ENCODE results near the gene ACP1. TPM values are rescaled to one million over a fixed set of nuclear protein-coding genes. Genes with fewer than 3 reads are reported as not detected.
A peak's percentile ranks its signal among the peaks of the same experiment; 100 is the strongest.

ACP1 gene
- total and polyA plus RNA-seq, 5 donors from 2014 or later = 77.2 to 175 (median 166) TPM

DNA sequence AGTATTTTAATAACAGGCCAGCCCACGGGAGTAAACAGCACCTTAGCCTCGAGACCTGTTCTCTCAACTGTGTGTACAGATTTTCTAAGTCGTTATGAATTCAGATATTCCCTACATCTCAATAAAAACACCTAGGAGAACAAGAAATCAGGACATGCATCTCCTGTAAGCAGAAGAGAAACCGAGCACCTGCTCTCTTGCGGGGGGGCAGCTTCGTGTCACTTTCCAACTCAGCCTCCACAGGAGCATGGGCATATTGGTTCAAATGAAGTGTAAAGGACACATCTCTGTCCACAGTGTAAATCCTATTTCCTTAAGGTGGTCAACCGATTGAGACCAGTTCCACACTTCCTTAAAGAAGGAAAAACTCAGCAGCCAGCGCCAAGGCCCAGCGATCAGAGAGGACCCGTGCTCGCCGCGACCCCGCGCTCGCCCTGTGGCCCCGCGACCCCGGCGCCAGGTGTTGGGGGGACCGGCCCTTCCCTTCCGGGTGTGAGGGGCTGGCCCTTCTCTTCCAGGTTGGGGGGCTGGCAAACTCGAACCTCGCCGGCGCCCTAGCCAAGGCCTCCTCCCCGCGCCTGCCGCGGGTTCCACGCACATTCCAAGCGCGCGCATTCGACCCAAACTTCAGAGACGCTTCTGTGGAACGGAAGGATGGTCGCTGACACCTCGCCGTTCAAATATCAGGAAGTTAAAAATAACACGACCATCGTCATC lies 1.6 kb upstream of the ACP1 start:
- no peaks in the 10 kb centered on the region for H3K27me3 ChIP-seq (ENCODE audit: control insufficient read depth, insufficient read depth, low read length)
- H3K4me3 ChIP-seq (ENCODE audit: low read depth, low read length) = peak overlapping the region; percentile 69
- ATAC-seq (ENCODE audit: low read depth in 2 of 2) (no peak), DNase-seq (no peak)
- Mint-ChIP-seq H3K36me3 (peaks cover 7% of the 10 kb centered on the region), H3K4me3 (peak overlapping the region; percentile 92 to 95 (median 92)), H3K9me3 (peaks cover 0 to 7% (median 2%) of the 10 kb centered on the region in 7 donors), H3K27me3 (peaks cover 4% of the 10 kb centered on the region), H3K27ac (peak overlapping the region; percentile 71 to 89 (median 88)), H3K4me1 (peaks cover 11 to 56% (median 20%) of the 10 kb centered on the region in 4 donors)
- H3K4me1 ChIP-seq (ENCODE audit: control insufficient read depth, insufficient read depth, low read length, poor library complexity, severe bottlenecking) = peaks cover 35% of the 10 kb centered on the region
- no peaks in the 10 kb centered on the region for H3K9me3 ChIP-seq (ENCODE audit: control insufficient read depth in 2 of 2, low read length in 2 of 2)
- H3K27ac ChIP-seq (ENCODE audit: insufficient read depth, low read length, poor library complexity, severe bottlenecking) = peak overlapping the region; percentile 89
- H3K36me3 ChIP-seq (ENCODE audit: control insufficient read depth, insufficient read depth, low read length) = no peaks in the 10 kb centered on the region

DNA sequence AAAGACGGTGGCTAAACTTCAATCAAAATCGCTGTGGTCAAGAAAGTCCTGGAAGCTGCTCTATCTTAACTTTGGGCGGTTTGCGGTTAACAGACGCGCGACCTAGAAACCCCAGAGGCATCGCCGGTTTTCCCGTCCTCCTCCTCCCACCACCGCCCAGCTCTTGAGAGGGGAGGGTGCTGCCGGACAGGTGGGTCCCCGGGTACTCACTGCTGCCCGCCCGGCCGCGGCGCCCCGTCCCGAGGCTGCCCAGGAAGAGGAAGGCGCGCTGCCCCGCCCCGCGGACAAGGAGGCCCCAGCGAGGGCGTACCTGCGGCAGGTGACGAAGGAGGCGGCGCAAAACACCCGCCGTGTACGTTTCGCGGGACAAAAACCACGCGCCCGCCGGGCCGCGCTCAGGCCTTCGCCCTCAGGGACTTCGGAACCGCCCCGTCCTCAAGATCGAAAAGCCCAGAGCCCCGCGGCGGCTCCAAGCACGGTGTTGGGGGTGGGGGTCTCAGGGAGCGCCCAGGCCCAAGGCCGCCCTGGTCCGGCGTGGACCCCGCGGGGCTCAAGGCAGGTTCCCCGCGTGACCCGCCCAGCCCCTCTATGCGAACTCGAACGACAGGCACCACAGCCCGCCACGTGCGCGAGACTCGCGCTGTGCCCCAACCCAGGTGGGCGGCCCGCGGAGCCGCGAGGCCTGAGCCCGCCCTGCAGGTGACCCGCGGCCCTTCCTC lies 814 bp upstream of the ACP1 start, which contains the start of gene SH3YL1:
TSS of gene SH3YL1 (minus strand) at position 259 of the 719 bp plus-strand sequence. CDS start at position 211, 48 bp downstream.
- Histone ChIP-seq H3K27me3 (ENCODE audit: control insufficient read depth, insufficient read depth, low read length) (no peaks in the 10 kb centered on the region), H3K9me3 (ENCODE audit: control insufficient read depth in 2 of 2, low read length in 2 of 2) (no peaks in the 10 kb centered on the region), H3K27ac (ENCODE audit: insufficient read depth, low read length, poor library complexity, severe bottlenecking) (peak within 1 kb of the TSS; percentile 89), H3K4me3 (ENCODE audit: low read depth, low read length) (peak within 1 kb of the TSS; percentile 91), H3K36me3 (ENCODE audit: control insufficient read depth, insufficient read depth, low read length) (no peaks in the 10 kb centered on the region), H3K4me1 (ENCODE audit: control insufficient read depth, insufficient read depth, low read length, poor library complexity, severe bottlenecking) (peaks cover 39% of the 10 kb centered on the region)
- ATAC-seq (ENCODE audit: low read depth in 2 of 2) (peak; percentile 22 to 37), DNase-seq (peak; percentile 54 to 76 (median 69))
- Mint-ChIP-seq H3K4me3 (peak within 1 kb of the TSS; percentile 92 to 98 (median 94)), H3K36me3 (peaks cover 7% of the 10 kb centered on the region), H3K4me1 (peaks cover 18 to 62% (median 25%) of the 10 kb centered on the region in 4 donors), H3K27me3 (peaks cover 4% of the 10 kb centered on the region), H3K9me3 (peaks cover 0 to 3% (median 0%) of the 10 kb centered on the region in 7 donors), H3K27ac (peak within 1 kb of the TSS; percentile 93 to 98 (median 95))

GRCh38 chr2:268323-268722 lies 3.6 kb downstream of the ACP1 start:
- H3K4me1 Mint-ChIP-seq = peaks cover 22 to 74% (median 48%) of the 10 kb centered on the region in 4 donors
- no peak for ATAC-seq (ENCODE audit: low read depth in 2 of 2)
- H3K4me3 ChIP-seq (ENCODE audit: low read depth, low read length) = no peak overlapping the region
- H3K36me3 ChIP-seq (ENCODE audit: control insufficient read depth, insufficient read depth, low read length) = peaks cover 28% of the 10 kb centered on the region
- H3K27me3 Mint-ChIP-seq = no peaks in the 10 kb centered on the region
- DNase-seq = no peak
- H3K4me1 ChIP-seq (ENCODE audit: control insufficient read depth, insufficient read depth, low read length, poor library complexity, severe bottlenecking) = peaks cover 35% of the 10 kb centered on the region
- H3K27me3 ChIP-seq (ENCODE audit: control insufficient read depth, insufficient read depth, low read length) = no peaks in the 10 kb centered on the region
- no peak overlapping the region for H3K27ac ChIP-seq (ENCODE audit: insufficient read depth, low read length, poor library complexity, severe bottlenecking)
- H3K4me3 Mint-ChIP-seq = peak overlapping the region in 2 of 4 donors; percentile 12 to 16
- H3K9me3 Mint-ChIP-seq = peaks cover 0 to 2% (median 0%) of the 10 kb centered on the region in 7 donors
- H3K27ac Mint-ChIP-seq = peak overlapping the region in 1 of 3 donors; percentile 41
- no peaks in the 10 kb centered on the region for H3K9me3 ChIP-seq (ENCODE audit: control insufficient read depth in 2 of 2, low read length in 2 of 2)
- H3K36me3 Mint-ChIP-seq = peaks cover 17% of the 10 kb centered on the region

GRCh38 chr2:269356-270030 lies 4.7 kb downstream of the ACP1 start:
- H3K27ac Mint-ChIP-seq = peak overlapping the region in 2 of 3 donors; percentile 13 to 18
- H3K4me3 Mint-ChIP-seq = peak overlapping the region in 2 of 4 donors; percentile 7 to 59
- no peak overlapping the region for H3K4me3 ChIP-seq (ENCODE audit: low read depth, low read length)
- H3K9me3 ChIP-seq (ENCODE audit: control insufficient read depth in 2 of 2, low read length in 2 of 2) = no peaks in the 10 kb centered on the region
- no peak for DNase-seq
- peaks cover 0 to 2% (median 0%) of the 10 kb centered on the region in 7 donors for H3K9me3 Mint-ChIP-seq
- peaks cover 22% of the 10 kb centered on the region for H3K36me3 Mint-ChIP-seq
- ATAC-seq (ENCODE audit: low read depth in 2 of 2) = no peak
- peaks cover 22 to 78% (median 48%) of the 10 kb centered on the region in 4 donors for H3K4me1 Mint-ChIP-seq
- no peaks in the 10 kb centered on the region for H3K27me3 ChIP-seq (ENCODE audit: control insufficient read depth, insufficient read depth, low read length)
- peaks cover 39% of the 10 kb centered on the region for H3K36me3 ChIP-seq (ENCODE audit: control insufficient read depth, insufficient read depth, low read length)
- H3K4me1 ChIP-seq (ENCODE audit: control insufficient read depth, insufficient read depth, low read length, poor library complexity, severe bottlenecking) = peaks cover 25% of the 10 kb centered on the region
- no peak overlapping the region for H3K27ac ChIP-seq (ENCODE audit: insufficient read depth, low read length, poor library complexity, severe bottlenecking)
- no peaks in the 10 kb centered on the region for H3K27me3 Mint-ChIP-seq

DNA sequence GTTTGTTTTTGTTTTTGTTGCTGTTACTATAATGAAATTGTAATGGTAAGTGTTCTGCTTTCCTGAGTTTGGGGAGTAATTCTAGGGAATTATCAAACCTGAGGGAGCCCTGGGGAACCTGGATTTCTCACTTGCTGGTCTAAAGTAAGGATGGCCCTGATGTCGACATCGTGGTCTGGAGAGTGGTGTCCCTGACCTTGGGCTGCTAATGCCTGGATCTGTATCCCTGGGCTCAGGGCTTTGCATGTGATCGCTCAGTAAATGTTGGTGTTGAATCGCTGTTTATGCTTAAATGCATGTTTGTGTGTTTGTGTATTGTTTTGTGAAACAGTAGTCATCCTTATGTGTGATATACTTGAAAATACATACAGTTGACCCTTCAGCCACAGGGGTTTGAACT lies 6.1 kb downstream of the ACP1 start:
- peak overlapping the region in 1 of 3 donors; percentile 75 for H3K27ac Mint-ChIP-seq
- H3K4me3 Mint-ChIP-seq = peak overlapping the region in 1 of 4 donors; percentile 59
- no peaks in the 10 kb centered on the region for H3K9me3 Mint-ChIP-seq
- H3K36me3 Mint-ChIP-seq = peaks cover 28% of the 10 kb centered on the region
- H3K27me3 Mint-ChIP-seq = no peaks in the 10 kb centered on the region
- peaks cover 14% of the 10 kb centered on the region for H3K4me1 ChIP-seq (ENCODE audit: control insufficient read depth, insufficient read depth, low read length, poor library complexity, severe bottlenecking)
- ATAC-seq (ENCODE audit: low read depth in 2 of 2) (no peak), DNase-seq (no peak)
- H3K36me3 ChIP-seq (ENCODE audit: control insufficient read depth, insufficient read depth, low read length) = peaks cover 49% of the 10 kb centered on the region
- no peaks in the 10 kb centered on the region for H3K9me3 ChIP-seq (ENCODE audit: control insufficient read depth in 2 of 2, low read length in 2 of 2)
- H3K27me3 ChIP-seq (ENCODE audit: control insufficient read depth, insufficient read depth, low read length) = no peaks in the 10 kb centered on the region
- H3K4me1 Mint-ChIP-seq = peaks cover 22 to 67% (median 50%) of the 10 kb centered on the region in 4 donors
- H3K4me3 ChIP-seq (ENCODE audit: low read depth, low read length) = no peak overlapping the region
- H3K27ac ChIP-seq (ENCODE audit: insufficient read depth, low read length, poor library complexity, severe bottlenecking) = no peak overlapping the region

GRCh38 chr2:271917-272316 lies 7.2 kb downstream of the ACP1 start:
- H3K4me1 ChIP-seq (ENCODE audit: control insufficient read depth, insufficient read depth, low read length, poor library complexity, severe bottlenecking) = peaks cover 14% of the 10 kb centered on the region
- no peaks in the 10 kb centered on the region for H3K27me3 ChIP-seq (ENCODE audit: control insufficient read depth, insufficient read depth, low read length)
- Mint-ChIP-seq H3K9me3 (no peaks in the 10 kb centered on the region), H3K4me3 (no peak overlapping the region), H3K27ac (no peak overlapping the region), H3K27me3 (no peaks in the 10 kb centered on the region), H3K4me1 (peaks cover 18 to 57% (median 45%) of the 10 kb centered on the region in 4 donors), H3K36me3 (peaks cover 33% of the 10 kb centered on the region)
- no peak overlapping the region for H3K4me3 ChIP-seq (ENCODE audit: low read depth, low read length)
- ATAC-seq (ENCODE audit: low read depth in 2 of 2) (no peak), DNase-seq (no peak)
- peaks cover 59% of the 10 kb centered on the region for H3K36me3 ChIP-seq (ENCODE audit: control insufficient read depth, insufficient read depth, low read length)
- H3K9me3 ChIP-seq (ENCODE audit: control insufficient read depth in 2 of 2, low read length in 2 of 2) = no peaks in the 10 kb centered on the region
- H3K27ac ChIP-seq (ENCODE audit: insufficient read depth, low read length, poor library complexity, severe bottlenecking) = no peak overlapping the region

DNA sequence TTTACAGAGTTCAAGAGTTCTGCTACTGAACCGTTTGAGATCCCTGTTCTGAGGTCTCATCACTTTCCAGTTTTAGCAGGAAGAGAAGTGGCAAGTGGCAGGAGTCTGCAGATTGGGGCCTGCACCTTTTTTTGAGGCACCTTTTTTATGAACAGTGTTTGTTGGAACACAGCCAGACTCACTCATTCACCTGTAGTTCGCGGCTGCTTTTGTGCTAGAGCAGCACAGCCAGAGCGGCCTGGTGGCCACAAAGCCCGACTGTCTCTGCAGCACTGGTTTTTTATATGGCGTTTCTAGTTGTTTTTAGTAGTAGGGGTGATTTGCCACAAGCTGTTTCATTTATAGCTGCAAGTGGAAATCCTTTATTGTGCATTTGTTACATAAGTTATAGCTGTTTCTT lies 8.6 kb downstream of the ACP1 start:
- Mint-ChIP-seq H3K4me1 (peaks cover 12 to 44% (median 35%) of the 10 kb centered on the region in 4 donors), H3K4me3 (no peak overlapping the region), H3K27ac (no peak overlapping the region), H3K9me3 (no peaks in the 10 kb centered on the region), H3K27me3 (no peaks in the 10 kb centered on the region), H3K36me3 (peaks cover 45% of the 10 kb centered on the region)
- Histone ChIP-seq H3K9me3 (ENCODE audit: control insufficient read depth in 2 of 2, low read length in 2 of 2) (no peaks in the 10 kb centered on the region), H3K4me3 (ENCODE audit: low read depth, low read length) (no peak overlapping the region), H3K4me1 (ENCODE audit: control insufficient read depth, insufficient read depth, low read length, poor library complexity, severe bottlenecking) (peaks cover 4% of the 10 kb centered on the region), H3K27ac (ENCODE audit: insufficient read depth, low read length, poor library complexity, severe bottlenecking) (no peak overlapping the region), H3K36me3 (ENCODE audit: control insufficient read depth, insufficient read depth, low read length) (peaks cover 73% of the 10 kb centered on the region), H3K27me3 (ENCODE audit: control insufficient read depth, insufficient read depth, low read length) (no peaks in the 10 kb centered on the region)
- DNase-seq (no peak), ATAC-seq (ENCODE audit: low read depth in 2 of 2) (no peak)
